ENCODE results near the gene NET1.
"Not testable (repeated sequence)": the region's sequence is repeated elsewhere in the genome, so short reads cannot be mapped to it uniquely, and the experiment has no call there.

The NET1 gene

GRCh38 chr10:5400468-5401240 is 11.7 kb upstream of the NET1 start:
- TF ChIP-seq CTCF (conservative IDR thresholded peaks at IDR 0.05) = no peak
- TF ChIP-seq ZFX (IDR thresholded peaks at IDR 0.05) = no peak

GRCh38 chr10:5402798-5403197 is 9.6 kb upstream of the NET1 start:
- no peak overlapping the region for H3K27ac ChIP-seq
- TF ChIP-seq ZFX (IDR thresholded peaks at IDR 0.05) (no peak), CTCF (conservative IDR thresholded peaks at IDR 0.05) (no peak)

More at GRCh38 chr10:5400468-5401240, 11.7 kb upstream of the NET1 start:
- H3K27ac ChIP-seq = no peak overlapping the region

- TF ChIP-seq CTCF (conservative IDR thresholded peaks at IDR 0.05) (no peak), ZFX (IDR thresholded peaks at IDR 0.05) (no peak)
- no peak within 1 kb of the TSS for H3K27ac ChIP-seq
Measured at GRCh38 chr10:5404208-5405041, 7.9 kb upstream of the NET1 start, which contains the start of gene TUBAL3. TSS of gene TUBAL3 (minus strand) at chr10:5404828. CDS start at chr10:5404792, 36 bp downstream.

GRCh38 chr10:5406918-5407317 is 5.4 kb upstream of the NET1 start:
- TF ChIP-seq ZFX (IDR thresholded peaks at IDR 0.05) (no peak), CTCF (conservative IDR thresholded peaks at IDR 0.05) (no peak)
- H3K27ac ChIP-seq = no peak overlapping the region

GRCh38 chr10:5410787-5411186 is 1.6 kb upstream of the NET1 start:
- H3K27ac ChIP-seq = not testable (repeated sequence)

GRCh38 chr10:5411941-5412276 is 448 bp upstream of the NET1 start:
- H3K27ac ChIP-seq = peak overlapping the region; percentile 79
- TF ChIP-seq CTCF (conservative IDR thresholded peaks at IDR 0.05) (no peak), ZFX (IDR thresholded peaks at IDR 0.05) (no peak)

GRCh38 chr10:5413012-5413938 is 918 bp downstream of the NET1 start:
- TF ChIP-seq ZFX (IDR thresholded peaks at IDR 0.05) (no peak), CTCF (conservative IDR thresholded peaks at IDR 0.05) (no peak)
- H3K27ac ChIP-seq = peak overlapping the region; percentile 79

Measured in C4-2B (cell line).